ENCODE measurements around the gene TANK.

DNA sequence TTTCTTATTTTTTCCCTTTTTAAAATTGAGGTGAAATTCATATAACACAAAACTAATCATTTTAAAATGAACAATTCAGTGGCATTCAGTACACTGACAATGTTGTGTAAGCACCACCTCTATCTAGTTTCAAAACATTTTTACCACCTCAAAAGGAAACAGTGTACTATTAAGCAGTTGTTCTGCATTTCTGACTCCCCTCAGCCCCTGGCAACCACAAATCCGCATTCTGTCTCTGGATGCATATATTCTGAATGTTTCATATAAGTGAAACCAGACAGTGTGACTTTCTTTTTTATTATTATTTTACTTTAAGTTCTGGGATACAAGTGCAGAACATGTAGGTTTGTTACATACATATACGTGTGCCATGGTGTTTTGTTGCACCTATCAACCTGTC lies 19.2 kb upstream of the TANK start:
- TF ChIP-seq, protein P1, sequence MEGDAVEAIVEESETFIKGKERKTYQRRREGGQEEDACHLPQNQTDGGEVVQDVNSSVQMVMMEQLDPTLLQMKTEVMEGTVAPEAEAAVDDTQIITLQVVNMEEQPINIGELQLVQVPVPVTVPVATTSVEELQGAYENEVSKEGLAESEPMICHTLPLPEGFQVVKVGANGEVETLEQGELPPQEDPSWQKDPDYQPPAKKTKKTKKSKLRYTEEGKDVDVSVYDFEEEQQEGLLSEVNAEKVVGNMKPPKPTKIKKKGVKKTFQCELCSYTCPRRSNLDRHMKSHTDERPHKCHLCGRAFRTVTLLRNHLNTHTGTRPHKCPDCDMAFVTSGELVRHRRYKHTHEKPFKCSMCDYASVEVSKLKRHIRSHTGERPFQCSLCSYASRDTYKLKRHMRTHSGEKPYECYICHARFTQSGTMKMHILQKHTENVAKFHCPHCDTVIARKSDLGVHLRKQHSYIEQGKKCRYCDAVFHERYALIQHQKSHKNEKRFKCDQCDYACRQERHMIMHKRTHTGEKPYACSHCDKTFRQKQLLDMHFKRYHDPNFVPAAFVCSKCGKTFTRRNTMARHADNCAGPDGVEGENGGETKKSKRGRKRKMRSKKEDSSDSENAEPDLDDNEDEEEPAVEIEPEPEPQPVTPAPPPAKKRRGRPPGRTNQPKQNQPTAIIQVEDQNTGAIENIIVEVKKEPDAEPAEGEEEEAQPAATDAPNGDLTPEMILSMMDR (IDR thresholded peaks at IDR 0.05) = no peak
- TF ChIP-seq POLR2A (IDR thresholded peaks at IDR 0.05; ENCODE audit: low read depth) = no peak
- no peak for TF ChIP-seq POLR2AphosphoS5 (IDR thresholded peaks at IDR 0.05)
- TF ChIP-seq EP300 (IDR thresholded peaks at IDR 0.05) = no peak

Data from esophagus muscularis mucosa (tissue), 4 donors.